CD14-positive monocyte (primary cell): ENCODE data around the gene LDLRAD4. TPM values are rescaled to one million over a fixed set of nuclear protein-coding genes. Genes with fewer than 3 reads are reported as not detected.

Experiments
- DNase-seq, 3 donors: peaks; one replicate each; pipeline ENCODE4 v3.0.0-alpha.2; 2011 to 2022
- H2AFZ ChIP-seq: 2 replicates; pipeline ENCODE4 v1.6.0; 2012; ENCODE audit warnings: mild to moderate bottlenecking, low read depth, low read length, inconsistent platforms; ENCODE audit not compliant: insufficient read depth, poor library complexity, severe bottlenecking
- H3K27ac ChIP-seq, 2 donors: 1 replicate in 1 of 2; 2 replicates in 1 of 2; pipeline ENCODE4 v1.5.1; 2012 to 2013; ENCODE audit warnings: low read length in 2 of 2, control low read depth in 1 of 2, inconsistent platforms in 1 of 2, low read depth in 1 of 2, mild to moderate bottlenecking in 1 of 2
- H3K27me3 ChIP-seq, 2 donors: one replicate each; pipeline versions ENCODE4 v1.6.0 to v1.6.1; 2011 to 2013; ENCODE audit warnings: low read length in 2 of 2; ENCODE audit not compliant: control insufficient read depth in 2 of 2, insufficient read depth in 2 of 2
- H3K36me3 ChIP-seq, 2 donors: replicated peaks in 1 of 2; 1 replicate in 1 of 2; 2 replicates in 1 of 2; pipeline versions ENCODE4 v1.5.1 to v1.6.1; 2012 to 2013; ENCODE audit warnings: low read length in 2 of 2, control low read depth in 1 of 2, inconsistent platforms in 1 of 2, mild to moderate bottlenecking in 1 of 2; ENCODE audit not compliant: insufficient read depth in 2 of 2, control insufficient read depth in 1 of 2
- H3K4me1 ChIP-seq, 2 donors: 1 replicate in 1 of 2; 2 replicates in 1 of 2; pipeline versions ENCODE4 v1.5.1 to v1.6.1; 2012 to 2013; ENCODE audit warnings: low read length in 2 of 2, control low read depth in 1 of 2, inconsistent platforms in 1 of 2, mild to moderate bottlenecking in 1 of 2, moderate library complexity in 1 of 2; ENCODE audit not compliant: insufficient read depth in 2 of 2, control insufficient read depth in 1 of 2
- H3K4me2 ChIP-seq: replicated peaks from 2 replicates; pipeline ENCODE3; 2012; ENCODE audit warnings: low read length, moderate library complexity, mild to moderate bottlenecking; ENCODE audit not compliant: poor library complexity, severe bottlenecking; ENCODE audit errors: extremely low read depth
- H3K4me3 ChIP-seq, 3 experiments: fragments of 200-600 bp in 1 of 3; sonication (generic) in 1 of 3; replicated peaks in 1 of 3; 1 replicate in 2 of 3; 2 replicates in 1 of 3; pipeline ENCODE4 v1.5.1; 2011 to 2013; ENCODE audit warnings: low read length in 3 of 3, mild to moderate bottlenecking in 3 of 3, control low read depth in 2 of 3, low read depth in 2 of 3, inconsistent platforms in 1 of 3, moderate library complexity in 1 of 3
- H3K79me2 ChIP-seq: 2 replicates; pipeline ENCODE4 v1.6.0; 2012; ENCODE audit warnings: mild to moderate bottlenecking, control low read depth, inconsistent platforms, low read length, moderate library complexity; ENCODE audit not compliant: insufficient read depth
- H3K9ac ChIP-seq: 2 replicates; pipeline ENCODE4 v1.6.0; 2017; ENCODE audit warnings: low read length, mild to moderate bottlenecking; ENCODE audit not compliant: insufficient read depth, poor library complexity, severe bottlenecking
- H3K9me3 ChIP-seq, 2 donors: replicated peaks in 1 of 2; 1 replicate in 1 of 2; 2 replicates in 1 of 2; pipeline versions ENCODE4 v1.5.1 to v1.6.1; 2012 to 2013; ENCODE audit warnings: low read length in 2 of 2, control low read depth in 1 of 2; ENCODE audit not compliant: control insufficient read depth in 1 of 2, insufficient read depth in 1 of 2
- H4K20me1 ChIP-seq: 2 replicates; pipeline ENCODE4 v1.6.0; 2012; ENCODE audit warnings: mild to moderate bottlenecking, low read length, control low read depth, moderate library complexity; ENCODE audit not compliant: insufficient read depth
- H3K27ac Mint-ChIP-seq, 7 donors: one replicate each; pipeline ENCODE4 v1.8.0; 2020; ENCODE audit warnings: mild to moderate bottlenecking in 7 of 7, mixed read lengths in 7 of 7, moderate library complexity in 6 of 7, inconsistent platforms in 2 of 7
- H3K27me3 Mint-ChIP-seq, 3 donors: one replicate each; pipeline ENCODE4 v1.8.0; 2021 to 2022; ENCODE audit warnings: low read depth in 3 of 3, mild to moderate bottlenecking in 3 of 3, mixed read lengths in 3 of 3, moderate library complexity in 3 of 3, inconsistent platforms in 1 of 3
- H3K36me3 Mint-ChIP-seq, 2 donors: one replicate each; pipeline ENCODE4 v1.8.0; 2020; ENCODE audit warnings: mixed read lengths in 2 of 2, inconsistent platforms in 1 of 2, mild to moderate bottlenecking in 1 of 2
- H3K4me1 Mint-ChIP-seq: one replicate; pipeline ENCODE4 v1.8.0; 2020; ENCODE audit warnings: mild to moderate bottlenecking, mixed read lengths
- H3K4me3 Mint-ChIP-seq, 2 donors: one replicate each; pipeline ENCODE4 v1.8.0; 2020; ENCODE audit warnings: mild to moderate bottlenecking in 2 of 2, mixed read lengths in 2 of 2, moderate library complexity in 1 of 2
- H3K9me3 Mint-ChIP-seq, 7 donors: one replicate each; pipeline ENCODE4 v1.8.0; 2020 to 2022; ENCODE audit warnings: mixed read lengths in 7 of 7, mild to moderate bottlenecking in 6 of 7, moderate library complexity in 6 of 7, inconsistent platforms in 2 of 7
- CTCF ChIP-seq: fragments of 200-600 bp; IDR thresholded peaks from one replicate; pipeline ENCODE4 v1.8.0; 2022; ENCODE audit warnings: antibody characterized with exemption, mild to moderate bottlenecking
- WGBS: methylation state at CpG from one replicate; pipeline ENCODE4 v1.1.5; 2013; ENCODE audit warnings: missing lambda C conversion rate; ENCODE audit not compliant: insufficient coverage; 5-methylcytosine and 5-hydroxymethylcytosine counted together
- intact Hi-C, 2 donors: fragments of 100-400 bp; cut with micrococcal nuclease; formaldehyde crosslinking; loops; one replicate each; pipeline versions ENCODE4 v1.15.0 to v1.15.1; 2023
- polyA plus RNA-seq, 3 donors: library from polyadenylated mRNA; depleted of rRNA in 1 of 3; unstranded in 2 of 3; stranded (reverse) in 1 of 3; fragments of 300-500 nt in 2 of 3; fragments of >200 nt in 1 of 3; fragmentation: Illumina TruSeq in 2 of 3; gene quantifications; 1 replicate in 2 of 3; 2 replicates in 1 of 3; pipeline ENCODE4 v1.2.3, GENCODE V29; 2012 to 2021

The LDLRAD4 gene
- polyA plus RNA-seq, 3 donors: 13.5 to 15.4 (median 13.8) TPM

GRCh38 chr18:13258921-13259320 lies 40.4 kb downstream of the LDLRAD4 start:
- Histone ChIP-seq H3K27ac (no peak overlapping the region), H3K9ac (no peak overlapping the region), H3K4me2 (no peak overlapping the region), H3K4me1 (peaks cover 34 to 36% of the 10 kb centered on the region in 2 donors), H3K79me2 (no peaks in the 10 kb centered on the region), H3K4me3 (no peak overlapping the region), H3K36me3 (no peaks in the 10 kb centered on the region), H2AFZ (no peak overlapping the region), H3K27me3 (no peaks in the 10 kb centered on the region), H3K9me3 (no peaks in the 10 kb centered on the region), H4K20me1 (peaks cover 68% of the 10 kb centered on the region)
- Mint-ChIP-seq H3K9me3 (peaks cover 0 to 3% (median 0%) of the 10 kb centered on the region in 7 donors), H3K27me3 (peaks cover 0 to 5% (median 3%) of the 10 kb centered on the region in 3 donors), H3K4me3 (no peak overlapping the region), H3K36me3 (no peaks in the 10 kb centered on the region), H3K4me1 (peaks cover 37% of the 10 kb centered on the region), H3K27ac (no peak overlapping the region)
- DNase-seq: peak in 2 of 3 donors; percentile 14 to 16
- no peak for TF ChIP-seq CTCF
- intact Hi-C loops: no loop called here
- 40% methylated on average over 1 of the region's 6 CpGs for WGBS

- Histone ChIP-seq H4K20me1 (peaks cover 75% of the 10 kb centered on the region), H3K27me3 (no peaks in the 10 kb centered on the region), H3K36me3 (no peaks in the 10 kb centered on the region), H3K4me3 (no peak overlapping the region), H3K9me3 (no peaks in the 10 kb centered on the region), H3K27ac (no peak overlapping the region), H3K9ac (peak overlapping the region; percentile 2), H2AFZ (no peak overlapping the region), H3K4me2 (peak overlapping the region; percentile 18), H3K79me2 (no peaks in the 10 kb centered on the region), H3K4me1 (peaks cover 34 to 36% of the 10 kb centered on the region in 2 donors)
- peaks cover 0 to 5% (median 3%) of the 10 kb centered on the region in 3 donors for H3K27me3 Mint-ChIP-seq
- peaks cover 41% of the 10 kb centered on the region for H3K4me1 Mint-ChIP-seq
- H3K36me3 Mint-ChIP-seq: no peaks in the 10 kb centered on the region
- intact Hi-C loops: loop anchor here in 1 of 2 donors (5.0 kb wide), 1 partner anchor 37 kb away; no protein-coding TSS in a partner anchor
- WGBS: 3% methylated on average over 6 of the region's 7 CpGs
- TF ChIP-seq CTCF: no peak
- H3K27ac Mint-ChIP-seq: peak overlapping the region in 3 of 7 donors; percentile 53 to 65 (median 60)
- peak overlapping the region in 1 of 2 donors; percentile 57 for H3K4me3 Mint-ChIP-seq
- peaks cover 0 to 3% (median 0%) of the 10 kb centered on the region in 7 donors for H3K9me3 Mint-ChIP-seq
- peak in 1 of 3 donors; percentile 4 for DNase-seq
These were observed 41.1 kb downstream of the LDLRAD4 start for GRCh38 chr18:13259701-13260100.
